Measurements from ENCODE around the gene DIAPH2.

Gene DIAPH2

DNA sequence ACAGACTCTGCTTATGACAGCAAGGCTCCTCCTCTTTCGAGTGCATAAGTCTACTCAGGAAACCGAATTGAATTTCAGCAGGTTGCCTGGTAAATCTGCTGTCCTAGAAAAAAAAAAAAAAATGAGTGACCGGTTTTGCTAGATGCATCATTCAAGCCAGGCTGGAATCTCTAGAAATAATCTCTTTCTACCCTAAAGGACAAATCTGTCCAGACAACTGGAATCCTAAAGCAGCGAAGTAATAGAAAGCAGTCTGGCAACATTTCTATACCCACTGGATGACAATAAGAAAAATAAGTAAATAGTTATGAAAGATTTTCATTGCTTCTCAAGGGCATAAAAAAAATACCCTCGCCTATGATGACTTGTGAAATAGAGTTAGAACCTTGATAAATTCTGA lies 902.5 kb downstream of the DIAPH2 start:
- DNase-seq (ENCODE audit: low read depth): no peak

DNA sequence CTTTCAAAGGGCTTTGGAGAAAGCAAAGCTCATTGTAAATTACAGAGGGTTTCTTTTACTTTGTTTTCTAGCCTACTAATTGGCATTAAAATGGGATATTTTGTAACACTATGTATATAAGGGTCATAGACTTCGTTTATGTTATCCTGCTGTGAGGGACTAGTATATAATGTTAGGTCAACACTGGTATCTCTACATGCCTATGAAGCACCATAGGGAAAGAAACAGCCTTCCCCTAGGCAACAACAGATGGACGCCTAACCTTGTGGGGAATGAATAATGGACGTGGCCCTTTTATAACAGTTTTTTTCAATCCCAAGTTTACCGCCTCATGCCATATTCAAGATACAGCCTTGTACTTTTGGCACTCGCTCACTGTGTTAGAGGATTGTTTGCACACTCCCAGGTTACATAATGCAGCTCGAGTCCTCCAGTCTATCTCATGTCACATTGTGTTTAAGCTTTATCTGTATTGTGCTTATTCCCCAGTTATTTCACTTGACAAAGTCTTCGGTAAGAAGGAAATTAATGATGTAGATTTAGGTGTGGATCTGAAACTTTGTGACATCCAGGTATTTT lies 910.1 kb downstream of the DIAPH2 start:
- no peak for DNase-seq (ENCODE audit: low read depth)

DNA sequence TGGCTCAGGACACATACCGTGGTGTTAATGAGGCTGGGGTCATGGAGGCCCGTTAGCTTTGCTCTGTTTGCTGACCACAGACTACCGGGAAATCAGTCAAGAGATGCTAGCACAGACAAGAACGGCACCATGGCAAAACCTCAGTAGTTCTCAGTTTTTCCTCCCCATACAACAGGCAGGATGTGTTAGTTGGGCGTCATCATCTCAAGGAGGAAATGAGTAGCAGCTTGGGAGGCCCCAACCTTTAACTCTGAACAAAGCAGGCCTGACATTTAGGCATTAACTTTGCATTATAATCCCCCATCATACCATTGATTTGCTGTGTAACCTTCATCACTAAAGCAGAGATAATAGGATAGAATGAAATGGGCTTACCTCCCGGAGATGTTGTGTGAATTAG lies 913.3 kb downstream of the DIAPH2 start:
- DNase-seq (ENCODE audit: low read depth): no peak

DNA sequence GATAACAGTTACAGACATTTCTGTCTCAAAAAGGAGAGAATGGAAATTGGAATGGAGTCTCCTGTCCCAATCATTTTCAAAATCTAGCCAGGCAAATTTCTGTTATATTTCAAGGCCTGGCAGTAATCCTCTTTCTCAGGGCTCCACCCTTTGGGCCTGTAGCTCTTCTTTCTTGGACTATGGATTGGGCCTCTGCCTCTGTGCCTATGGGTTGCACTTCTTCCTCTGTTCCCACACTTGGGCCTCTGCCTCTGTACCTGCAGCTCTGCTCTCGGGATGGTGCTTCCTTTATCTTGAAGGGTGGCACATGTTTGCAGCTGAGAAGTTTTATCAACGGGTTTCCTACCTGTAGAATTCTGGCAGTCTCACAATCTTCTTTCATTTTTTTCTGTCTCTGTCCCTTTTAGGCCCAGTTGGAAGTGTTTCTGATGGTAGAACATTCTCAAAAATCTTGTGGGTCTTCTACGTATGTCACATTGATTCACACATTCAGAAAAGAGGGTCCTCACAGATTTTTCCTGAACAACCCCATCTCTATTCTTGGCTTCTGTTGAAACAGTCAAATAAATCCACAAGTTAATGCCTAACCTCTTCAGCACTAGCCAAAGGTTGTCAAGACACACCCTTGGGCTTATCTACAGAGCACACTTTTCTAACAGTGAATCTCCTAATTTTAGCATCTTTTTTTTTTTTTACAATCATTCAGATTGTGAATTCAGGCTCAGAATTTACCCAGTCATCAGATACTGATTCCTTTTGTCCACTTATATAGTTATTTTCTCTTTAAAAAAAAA lies 918.0 kb downstream of the DIAPH2 start:
- no peak for DNase-seq (ENCODE audit: low read depth)

DNA sequence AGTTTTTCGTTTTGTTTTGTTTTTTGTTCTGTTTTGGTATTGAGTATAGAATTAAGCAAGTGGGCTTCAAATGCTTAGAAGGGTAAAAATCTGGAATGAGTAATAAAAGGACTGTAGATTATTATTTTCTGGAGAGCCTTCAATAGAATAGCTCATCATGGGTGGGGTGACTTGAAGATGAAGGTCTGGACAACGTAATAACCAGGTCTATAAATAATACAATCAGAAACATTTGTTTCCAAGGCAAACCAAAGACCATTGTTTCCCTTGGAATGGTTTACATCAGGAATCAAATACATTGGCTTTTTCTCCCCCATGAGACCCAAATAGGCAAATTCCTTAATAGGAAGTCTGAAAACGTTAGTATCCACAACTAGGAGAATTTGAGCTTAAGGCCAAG lies 920.6 kb downstream of the DIAPH2 start:
- no peak for DNase-seq (ENCODE audit: low read depth)

GRCh38 chrX:97609357-97609756 lies 924.7 kb downstream of the DIAPH2 start:
- no peak for DNase-seq (ENCODE audit: low read depth)

GRCh38 chrX:97609938-97610337 lies 925.3 kb downstream of the DIAPH2 start:
- no peak for DNase-seq (ENCODE audit: low read depth)

DNA sequence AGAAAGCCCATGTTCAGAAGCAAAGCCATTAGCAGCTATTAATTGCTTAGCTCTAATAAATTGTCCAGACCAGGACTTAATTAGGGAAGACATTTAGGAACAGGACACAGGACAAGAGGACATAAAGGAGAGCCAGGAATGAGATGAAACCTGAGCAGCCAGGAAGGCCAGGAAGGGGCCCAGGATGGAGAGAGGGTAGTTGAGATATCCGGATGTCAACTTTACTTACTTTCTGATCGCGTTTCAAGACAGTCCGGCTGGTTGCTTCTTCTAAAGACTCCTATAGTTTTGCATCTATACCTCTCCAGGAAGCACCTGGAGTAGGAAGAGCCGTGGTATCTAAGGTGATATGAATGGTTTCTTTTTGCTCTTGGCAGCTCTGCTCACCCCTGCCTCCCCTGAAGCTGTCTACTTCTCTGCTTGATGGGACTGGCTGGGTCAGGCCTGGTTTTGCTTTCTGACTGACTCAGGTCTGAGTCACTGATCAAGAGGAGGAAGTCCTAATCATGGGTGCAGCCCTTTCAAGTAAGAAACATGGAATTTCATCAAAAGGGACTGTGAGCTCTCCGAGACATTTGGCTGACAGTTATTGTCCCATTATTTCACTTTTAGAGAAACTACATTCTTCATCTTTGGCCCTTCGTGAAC lies 932.4 kb downstream of the DIAPH2 start:
- DNase-seq (ENCODE audit: low read depth): peak; percentile 7

GRCh38 chrX:97619499-97619898 lies 934.9 kb downstream of the DIAPH2 start:
- DNase-seq (ENCODE audit: low read depth): no peak

- DNase-seq (ENCODE audit: low read depth): no peak
Observed at GRCh38 chrX:97622111-97622510, 937.5 kb downstream of the DIAPH2 start.

DNA sequence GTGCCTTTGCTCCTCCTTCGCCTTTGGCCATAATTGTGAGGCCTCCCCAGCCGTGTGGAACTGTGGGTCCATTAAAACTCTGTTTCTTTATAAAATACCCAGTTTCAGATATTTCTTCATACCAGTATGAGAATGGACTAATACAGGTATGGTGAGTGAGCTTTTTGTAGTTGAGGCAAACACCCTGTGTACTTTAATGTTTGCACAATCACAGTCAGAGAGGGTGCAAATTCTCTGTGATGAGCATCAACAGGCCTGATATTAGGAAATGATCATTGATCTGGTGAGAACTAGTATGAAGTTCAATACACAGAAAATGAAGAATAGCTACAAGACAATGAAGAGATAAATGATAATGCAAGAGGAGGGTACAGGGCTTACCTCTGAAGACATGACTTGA lies 943.7 kb downstream of the DIAPH2 start:
- DNase-seq (ENCODE audit: low read depth): no peak

DNA sequence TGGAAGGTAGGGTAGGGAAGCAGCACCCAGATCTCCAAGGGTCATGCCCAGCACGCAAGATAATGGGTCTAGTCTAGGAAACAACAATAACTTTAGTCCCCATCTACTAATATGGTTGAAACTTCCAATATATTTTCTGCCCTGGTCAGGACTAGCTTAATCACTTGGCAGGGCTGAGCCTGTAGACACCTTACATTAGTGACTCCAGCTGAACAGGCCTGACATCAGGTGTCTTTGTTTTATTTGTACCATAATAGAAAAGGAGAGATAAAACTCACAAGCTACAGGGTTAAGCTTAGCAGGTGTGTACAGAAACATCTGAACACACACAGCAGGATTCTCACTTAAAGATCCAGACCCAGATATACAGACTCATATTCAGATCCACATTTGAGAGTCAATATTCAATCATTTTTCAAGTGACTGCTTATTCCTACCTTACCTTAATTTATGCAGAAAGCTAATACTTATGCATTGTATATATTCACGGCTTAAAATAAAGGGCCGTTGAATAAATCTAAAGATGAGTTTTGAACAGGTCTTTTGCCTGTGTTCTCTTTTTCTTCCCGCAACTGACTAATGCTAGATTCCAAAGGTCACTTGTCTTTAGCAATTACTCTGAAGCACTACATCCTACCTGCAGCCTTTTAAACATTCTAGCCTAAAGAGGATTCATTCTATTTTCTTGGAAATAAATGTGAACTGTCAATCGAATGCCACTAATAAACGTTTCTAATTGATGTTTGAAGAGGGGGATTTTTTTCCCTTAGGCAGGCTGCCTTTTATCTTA lies 944.4 kb downstream of the DIAPH2 start:
- DNase-seq (ENCODE audit: low read depth): no peak

- no peak for DNase-seq (ENCODE audit: low read depth)
Observed at GRCh38 chrX:97629597-97629985, 944.9 kb downstream of the DIAPH2 start.

- DNase-seq (ENCODE audit: low read depth): no peak
Observed at GRCh38 chrX:97633798-97634197, 949.2 kb downstream of the DIAPH2 start.

GRCh38 chrX:97636473-97637140 lies 952.0 kb downstream of the DIAPH2 start:
- DNase-seq (ENCODE audit: low read depth): no peak

- no peak for DNase-seq (ENCODE audit: low read depth)
Observed at GRCh38 chrX:97637289-97637688, 952.6 kb downstream of the DIAPH2 start.

DNA sequence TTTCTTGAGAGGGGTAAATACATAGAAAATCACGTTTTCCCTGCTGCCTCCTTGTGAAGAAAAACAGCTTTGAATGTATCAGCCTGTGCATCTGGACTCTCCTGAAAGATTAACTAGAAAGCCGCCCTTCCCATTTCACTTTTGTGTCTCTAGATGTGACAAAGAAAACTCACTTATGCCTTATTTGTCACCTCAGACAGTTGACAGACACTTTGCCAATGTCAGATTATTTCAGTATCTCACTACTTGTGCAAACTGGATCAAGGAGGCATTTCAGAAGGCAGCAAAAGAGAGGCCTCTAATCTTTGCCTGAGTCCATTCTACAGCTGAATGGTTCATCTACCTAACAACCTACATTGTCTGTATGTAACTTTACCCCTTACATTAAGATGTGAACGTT lies 954.0 kb downstream of the DIAPH2 start:
- no peak for DNase-seq (ENCODE audit: low read depth)

DNA sequence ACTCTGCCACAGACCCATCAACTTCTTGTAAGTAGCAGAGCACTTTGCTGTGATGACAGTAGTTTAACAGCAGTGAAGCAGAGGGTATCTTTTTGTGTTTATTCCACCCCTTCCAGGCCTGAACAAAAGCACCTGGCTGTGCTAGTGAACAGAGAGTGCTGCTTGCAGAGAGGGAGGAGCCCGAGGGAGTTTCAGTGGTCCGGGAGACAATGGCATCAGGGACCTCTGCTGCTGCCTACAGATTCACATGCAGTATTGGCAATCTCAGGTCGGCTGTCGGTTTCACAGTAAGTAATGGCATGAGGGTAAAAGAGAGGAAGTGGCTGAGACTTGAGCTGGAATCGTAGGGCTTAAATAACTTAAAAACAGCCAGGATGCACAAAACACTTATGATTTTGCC lies 954.9 kb downstream of the DIAPH2 start:
- no peak for DNase-seq (ENCODE audit: low read depth)

Measured in HS-27A (cell line).